GM21786 (cell line): ENCODE data around the gene TYW3.
"Not testable (repeated sequence)": the region's sequence is repeated elsewhere in the genome, so short reads cannot be mapped to it uniquely, and the experiment has no call there.

Source experiments
- ATAC-seq: cut with Tn5 transposase; IDR thresholded peaks from one replicate; pipeline ENCODE4 v1.9.1; 2021; ENCODE audit not compliant: unreplicated experiment

TYW3 gene

DNA sequence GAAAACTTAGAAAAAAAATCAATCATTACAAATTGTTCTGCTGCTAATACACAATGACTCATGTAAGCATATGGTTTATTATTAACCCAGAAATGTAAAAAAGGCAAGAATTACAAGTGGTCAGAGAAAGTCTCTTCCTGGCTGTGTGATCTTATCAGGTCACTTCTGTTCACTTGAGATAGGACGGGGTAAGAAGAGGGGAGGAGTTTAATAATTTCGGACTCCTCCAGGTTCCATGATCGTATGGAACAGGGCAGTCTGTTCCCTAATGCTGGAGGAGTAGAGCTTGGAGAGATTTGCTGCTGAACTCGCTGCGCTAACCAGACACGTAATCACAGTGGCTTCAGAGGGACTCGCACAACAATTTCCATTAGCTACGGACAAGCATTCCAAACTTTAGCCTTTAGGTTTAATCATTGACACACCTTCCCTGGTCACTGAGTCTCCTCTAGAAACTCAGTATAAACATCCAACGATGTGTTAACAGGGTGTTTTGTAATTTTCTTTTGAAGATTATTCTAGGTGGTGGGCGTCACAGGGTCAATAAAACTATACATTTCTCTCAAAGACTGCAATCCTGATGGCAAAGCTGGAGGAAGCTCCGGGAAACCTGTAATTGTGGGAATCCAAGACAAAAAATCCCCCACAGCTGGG, 1.4 kb upstream of the TYW3 start:
- peak; percentile 30 for ATAC-seq

DNA sequence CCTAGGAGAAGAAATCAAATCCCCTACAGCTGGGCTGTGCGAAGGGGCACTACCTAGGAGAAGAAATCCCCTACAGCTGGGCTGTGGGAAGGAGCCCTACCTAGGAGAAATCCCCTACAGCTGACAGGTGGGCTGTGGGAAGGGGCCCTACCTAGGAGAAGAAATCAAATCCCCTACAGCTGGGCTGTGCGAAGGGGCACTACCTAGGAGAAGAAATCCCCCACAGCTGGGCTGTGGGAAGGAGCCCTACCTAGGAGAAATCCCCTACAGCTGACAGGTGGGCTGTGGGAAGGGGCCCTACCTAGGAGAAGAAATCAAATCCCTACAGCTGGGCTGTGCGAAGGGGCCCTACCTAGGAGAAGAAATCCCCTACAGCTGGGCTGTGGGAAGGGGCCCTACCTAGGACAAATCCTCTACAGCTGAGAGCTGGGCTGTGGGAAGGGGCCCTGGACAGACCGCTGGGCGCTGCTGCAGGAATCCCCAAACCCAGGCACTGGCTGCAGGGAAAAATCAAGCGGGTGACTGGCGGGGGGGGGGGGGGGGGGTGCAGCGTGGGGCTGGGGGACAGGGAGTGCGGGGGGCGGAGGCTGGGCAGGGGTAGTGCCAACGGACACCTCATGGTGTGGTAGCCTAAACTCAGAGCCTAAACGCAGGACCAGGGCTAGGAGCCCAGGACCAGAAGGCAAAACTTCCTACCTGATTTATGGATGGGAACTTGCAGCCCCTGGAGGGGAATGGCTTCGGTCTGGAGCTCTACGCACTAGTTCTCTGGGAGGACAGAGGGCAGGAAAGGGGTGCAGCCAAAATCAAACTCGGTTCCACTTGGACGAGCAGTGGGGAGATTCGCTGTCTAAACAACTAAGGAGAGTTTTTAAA, 643 bp upstream of the TYW3 start:
- ATAC-seq: peak; percentile 19

DNA sequence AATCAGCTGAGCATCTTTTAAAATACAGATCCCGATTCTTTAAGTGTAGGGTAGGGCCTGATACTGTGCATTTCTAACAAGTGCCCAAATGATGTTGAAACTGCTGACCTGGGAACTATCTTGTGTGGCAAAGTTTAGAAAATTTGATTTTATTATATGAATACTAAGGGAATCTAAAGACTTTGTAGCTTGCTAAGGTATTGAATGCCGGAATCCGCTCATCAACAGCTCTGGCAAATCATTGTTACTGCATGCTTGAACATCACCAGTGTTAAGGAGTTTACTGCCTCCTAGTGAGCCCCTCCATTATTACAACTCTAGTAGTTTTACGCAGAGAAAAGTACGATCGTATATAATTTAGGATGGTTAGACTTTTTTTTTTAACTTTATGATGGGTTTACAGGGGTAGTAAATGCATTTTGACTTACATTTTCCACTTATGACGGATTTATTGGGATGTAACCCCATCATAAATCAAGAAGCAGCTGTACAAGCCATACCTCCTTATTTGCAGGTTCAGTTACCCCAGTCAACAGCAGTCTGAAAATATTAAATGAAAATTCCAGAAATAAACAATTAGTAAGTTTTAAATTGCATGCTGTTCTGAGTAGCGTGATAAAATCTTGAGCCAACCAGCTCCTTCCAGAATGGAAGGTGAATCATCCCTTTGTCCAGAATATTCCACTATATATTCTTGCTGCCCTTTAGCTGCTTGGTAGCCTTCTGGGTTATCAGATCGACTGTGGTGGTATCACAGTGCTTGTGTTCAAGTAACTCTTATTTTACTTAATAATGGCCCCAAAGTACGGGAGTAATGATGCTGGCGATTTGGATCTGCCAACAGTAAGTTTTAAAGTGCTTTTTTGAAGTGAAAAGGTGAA, 892 bp downstream of the TYW3 start:
- ATAC-seq: peak; percentile 42

DNA sequence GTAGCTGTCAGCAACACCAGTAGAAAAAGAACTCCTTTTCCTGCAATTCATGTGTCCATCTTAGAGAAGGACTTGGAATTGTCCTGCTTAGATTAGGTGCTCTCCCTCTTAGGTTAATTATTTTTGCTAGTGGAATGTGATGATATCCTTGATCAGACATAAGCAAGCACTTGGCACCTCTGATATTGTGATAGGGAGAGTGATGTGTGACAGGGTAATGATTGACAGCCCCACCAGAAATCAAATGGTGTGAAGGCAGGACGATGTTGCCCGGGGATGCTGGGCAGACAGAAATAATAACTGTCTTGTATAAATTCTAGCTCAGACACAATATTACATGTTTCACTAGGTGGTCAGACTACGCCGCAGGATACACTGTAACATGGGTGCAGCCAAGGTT, 4.4 kb downstream of the TYW3 start:
- no peak for ATAC-seq

DNA sequence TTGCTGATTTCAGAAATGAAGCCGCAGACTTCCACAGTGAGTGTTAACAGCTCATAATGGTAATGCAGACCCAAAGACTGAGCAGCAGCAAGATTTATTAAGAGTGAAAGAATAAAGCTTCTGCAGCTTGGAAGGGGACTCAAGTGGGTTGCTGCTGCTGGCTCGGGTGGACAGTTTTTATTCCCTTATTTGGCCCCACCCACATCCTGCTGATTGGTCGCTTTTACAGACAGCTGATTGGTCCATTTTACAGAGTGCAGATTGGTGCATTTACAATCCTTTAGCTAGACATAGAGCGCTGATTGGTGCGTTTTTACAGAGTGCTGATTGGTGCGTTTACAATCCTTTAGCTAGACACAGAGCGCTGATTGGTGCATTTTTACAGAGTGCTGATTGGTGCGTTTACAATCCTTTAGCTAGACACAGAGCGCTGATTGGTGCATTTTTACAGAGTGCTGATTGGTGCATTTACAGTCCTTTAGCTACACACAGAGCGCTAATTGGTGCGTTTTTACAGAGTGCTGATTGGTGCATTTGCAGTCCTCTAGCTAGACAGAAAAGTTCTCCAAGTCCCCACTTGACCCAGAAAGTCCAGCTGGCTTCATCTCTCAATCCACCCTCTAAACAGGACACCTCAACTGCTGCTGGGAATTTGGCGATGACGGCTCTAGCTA, 7.5 kb downstream of the TYW3 start:
- ATAC-seq: not testable (repeated sequence)

DNA sequence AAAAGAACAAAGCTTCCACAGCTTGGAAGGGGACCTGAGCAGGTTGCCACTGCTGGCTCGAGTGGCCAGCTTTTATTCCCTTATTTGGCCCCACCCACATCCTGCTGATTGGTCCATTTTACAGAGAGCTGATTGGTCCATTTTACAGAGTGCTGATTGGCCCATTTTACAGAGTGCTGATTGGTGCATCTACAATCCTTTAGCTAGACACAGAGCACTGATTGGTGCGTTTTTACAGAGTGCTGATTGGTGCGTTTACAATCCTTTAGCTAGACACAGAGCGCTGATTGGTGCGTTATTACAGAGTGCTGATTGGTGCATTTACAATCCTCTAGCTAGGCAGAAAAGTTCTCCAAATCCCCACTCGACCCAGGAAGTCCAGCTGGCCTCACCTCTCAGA, 12.3 kb downstream of the TYW3 start:
- not testable (repeated sequence) for ATAC-seq

DNA sequence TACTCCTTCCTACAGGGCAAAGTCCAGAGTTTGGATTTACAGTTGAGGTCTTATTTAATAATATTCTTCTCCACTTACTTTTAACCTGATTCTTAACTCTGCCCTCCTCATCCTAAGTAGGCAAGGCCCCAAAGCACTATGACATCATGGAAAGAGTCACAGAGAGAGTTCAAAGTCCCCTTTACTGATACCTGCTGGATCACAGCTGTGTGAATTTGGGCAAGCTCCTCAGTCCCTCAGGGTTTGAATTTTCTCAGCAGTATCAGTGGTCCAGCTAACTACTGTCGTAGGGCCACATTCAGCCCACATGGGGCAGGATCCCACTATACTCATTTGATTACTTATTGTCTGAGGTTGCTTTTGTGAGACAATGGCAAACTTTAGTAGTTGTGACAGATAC, 16.0 kb downstream of the TYW3 start:
- ATAC-seq: peak; percentile 98

DNA sequence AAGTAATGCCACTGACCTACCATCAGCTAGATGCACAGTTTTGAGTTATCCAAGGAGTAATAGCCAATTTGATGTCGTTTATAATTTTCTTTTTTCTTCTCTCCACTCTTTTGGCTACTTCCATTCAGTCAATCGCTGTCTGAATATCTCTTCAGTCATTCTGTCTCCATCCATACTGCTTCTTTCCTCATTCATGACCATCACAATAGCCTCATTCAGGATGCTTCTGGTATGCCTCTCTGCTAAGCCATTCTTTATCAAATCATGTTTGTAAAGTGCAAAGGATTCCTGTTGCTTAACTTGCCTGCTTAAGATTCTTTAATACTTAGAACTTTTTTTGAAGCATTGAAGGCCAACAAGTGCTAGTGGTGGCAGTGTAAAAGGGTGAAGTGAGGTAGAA, 20.2 kb downstream of the TYW3 start:
- no peak for ATAC-seq

DNA sequence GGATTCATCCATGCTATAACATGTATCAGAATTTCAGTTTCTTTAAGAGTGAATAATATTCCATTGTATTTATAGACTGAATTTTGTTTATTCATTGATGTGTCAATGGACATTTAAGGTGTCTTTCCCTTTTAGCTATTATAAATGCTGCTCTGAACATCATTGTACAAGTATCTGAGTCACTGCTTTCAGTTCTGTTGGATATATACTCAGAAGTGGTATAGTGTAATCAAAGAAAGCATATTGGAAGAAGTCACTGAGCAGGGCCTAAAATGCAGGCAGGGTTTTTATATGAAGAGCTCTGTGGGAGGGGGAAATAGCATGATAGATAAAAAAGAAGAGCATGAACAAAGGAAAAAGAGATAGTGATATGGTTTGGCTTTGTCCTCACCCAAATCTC, 22.5 kb downstream of the TYW3 start:
- ATAC-seq: no peak

DNA sequence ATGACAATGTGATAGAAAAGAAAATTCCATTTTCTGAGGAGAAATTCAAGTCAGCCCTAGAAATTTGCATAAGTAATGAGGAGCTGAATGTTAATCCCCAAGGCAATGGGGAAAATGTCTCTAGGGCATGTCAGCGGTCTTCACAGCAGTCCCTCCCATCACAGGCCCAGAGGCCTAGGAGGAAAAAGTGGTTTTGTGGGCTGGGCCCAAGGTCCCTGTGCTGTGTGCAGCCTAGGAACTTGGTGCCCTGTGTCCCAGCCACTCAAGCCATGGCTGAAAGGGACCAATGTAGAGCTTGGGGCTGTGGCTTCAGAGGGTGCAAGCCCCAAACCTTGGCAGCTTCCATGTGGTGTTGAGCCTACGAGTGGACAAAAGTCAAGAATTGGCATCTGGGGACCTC, 23.7 kb downstream of the TYW3 start:
- ATAC-seq: not testable (repeated sequence)

DNA sequence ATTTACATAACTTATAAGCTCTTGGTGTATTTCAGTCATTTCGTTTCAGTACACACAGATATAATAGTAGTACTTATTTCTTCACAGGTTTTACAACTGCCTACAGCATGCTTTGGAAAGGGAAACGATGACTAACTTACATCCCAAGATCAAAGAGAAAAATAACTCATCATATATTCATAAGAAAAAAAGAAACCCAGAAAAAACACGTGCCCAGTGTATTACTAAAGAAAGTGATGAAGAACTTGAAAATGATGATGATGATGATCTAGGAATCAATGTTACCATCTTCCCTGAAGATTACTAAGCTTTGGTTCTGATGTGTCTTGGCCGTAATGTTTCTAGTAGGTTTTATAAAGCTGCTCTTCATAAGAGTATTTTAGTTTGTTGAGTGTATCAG, 30.9 kb downstream of the TYW3 start:
- ATAC-seq: no peak

DNA sequence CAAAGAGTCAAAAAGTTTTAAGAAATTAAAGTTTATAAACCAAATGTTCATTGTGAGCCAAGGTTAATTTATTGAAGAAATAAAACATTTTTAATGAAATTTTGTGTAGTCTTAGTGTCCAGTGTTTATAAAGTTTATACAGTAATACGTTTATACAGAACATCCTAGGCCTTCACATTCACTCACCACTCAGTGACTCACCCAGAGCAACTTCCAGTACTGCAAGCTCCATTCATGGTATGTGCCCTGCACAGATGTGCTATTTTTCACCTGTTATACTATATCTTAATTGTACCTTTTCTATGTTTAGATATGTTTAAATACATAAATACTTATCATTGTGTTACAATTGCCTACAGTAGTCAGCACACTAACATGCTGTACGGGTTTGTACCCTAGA, 33.6 kb downstream of the TYW3 start:
- ATAC-seq: no peak

DNA sequence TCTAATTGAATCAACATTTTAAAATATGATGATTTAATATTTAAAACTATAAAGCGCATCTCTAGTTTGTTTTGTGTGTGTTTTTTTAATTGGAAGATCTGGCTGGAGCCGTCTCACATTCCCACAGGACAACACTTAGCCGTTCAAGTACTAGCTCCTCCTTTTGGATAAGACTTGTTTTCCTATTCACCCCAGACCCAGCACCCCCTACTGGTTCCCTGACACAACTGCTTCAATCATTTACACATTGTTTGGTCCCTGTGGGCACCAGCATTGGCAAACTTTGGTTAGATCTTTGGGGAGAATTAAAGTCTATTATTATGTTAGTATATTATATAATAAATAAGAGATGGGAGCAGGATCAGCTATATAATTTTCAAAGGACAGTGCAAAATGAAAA, 34.5 kb downstream of the TYW3 start:
- ATAC-seq: peak; percentile 39

DNA sequence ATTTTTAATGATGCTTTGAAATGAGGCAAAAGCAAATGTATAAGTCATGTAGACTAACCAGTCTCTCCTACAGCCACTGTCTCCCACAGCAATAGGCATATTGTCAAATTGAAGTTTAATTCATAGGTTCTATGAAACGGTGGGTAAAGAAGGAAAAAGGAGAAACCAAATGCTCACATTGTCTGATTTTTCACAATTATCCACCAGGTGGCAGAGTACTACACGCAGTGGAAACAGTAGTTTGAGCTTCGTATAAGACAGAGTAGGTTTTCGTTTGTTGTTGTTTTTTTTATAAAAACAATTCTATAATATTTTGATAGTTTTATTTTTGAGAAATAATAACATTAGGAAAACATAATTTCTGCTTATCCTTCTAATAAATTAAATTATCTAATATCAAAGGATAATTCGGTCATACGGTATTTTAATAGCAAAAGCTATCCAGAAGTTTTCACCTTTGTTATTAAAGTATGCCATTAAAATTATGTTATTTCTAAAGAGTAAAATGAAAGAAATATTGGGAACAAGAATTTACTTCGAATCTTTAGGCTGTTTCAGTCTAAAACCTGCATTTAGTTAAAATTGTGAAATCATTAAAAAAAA, 39.1 kb downstream of the TYW3 start:
- ATAC-seq: peak; percentile 76

DNA sequence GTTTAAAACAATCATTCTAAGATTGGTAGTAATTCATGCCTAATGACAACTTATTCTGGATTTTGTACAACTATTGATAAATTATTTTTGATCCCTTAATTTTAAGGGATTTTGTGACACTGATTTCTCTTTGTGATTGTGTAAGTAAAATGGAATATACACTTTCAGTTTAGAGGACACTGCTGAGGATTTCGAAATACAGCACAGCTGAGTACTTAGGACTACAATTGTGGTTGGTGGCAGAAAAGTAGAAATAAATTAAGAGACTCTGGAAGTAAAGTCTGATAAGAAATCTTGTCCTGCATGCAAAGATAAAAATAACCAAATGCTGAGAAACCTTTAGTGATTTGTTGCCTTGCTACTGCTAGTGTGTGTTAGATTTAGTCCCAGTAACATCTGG, 40.0 kb downstream of the TYW3 start:
- no peak for ATAC-seq

DNA sequence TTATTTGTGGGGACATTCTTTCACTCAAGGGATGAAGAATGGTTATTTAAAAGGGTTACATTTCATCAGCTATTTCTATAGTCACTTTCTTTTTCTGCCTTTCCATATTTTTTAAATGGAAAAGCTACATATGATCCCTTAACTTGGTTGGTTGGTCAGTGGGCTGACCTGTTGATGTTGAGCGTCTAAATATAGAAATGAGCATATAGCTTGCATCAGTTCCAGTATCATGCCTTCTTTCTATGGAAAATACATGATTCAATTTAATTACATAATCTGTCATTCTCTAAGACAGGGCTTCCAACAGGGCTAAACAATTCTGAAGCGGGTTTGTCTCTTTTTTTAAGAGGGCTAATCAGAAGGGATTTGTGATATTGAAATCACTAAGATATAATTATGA, 40.6 kb downstream of the TYW3 start:
- ATAC-seq: no peak

DNA sequence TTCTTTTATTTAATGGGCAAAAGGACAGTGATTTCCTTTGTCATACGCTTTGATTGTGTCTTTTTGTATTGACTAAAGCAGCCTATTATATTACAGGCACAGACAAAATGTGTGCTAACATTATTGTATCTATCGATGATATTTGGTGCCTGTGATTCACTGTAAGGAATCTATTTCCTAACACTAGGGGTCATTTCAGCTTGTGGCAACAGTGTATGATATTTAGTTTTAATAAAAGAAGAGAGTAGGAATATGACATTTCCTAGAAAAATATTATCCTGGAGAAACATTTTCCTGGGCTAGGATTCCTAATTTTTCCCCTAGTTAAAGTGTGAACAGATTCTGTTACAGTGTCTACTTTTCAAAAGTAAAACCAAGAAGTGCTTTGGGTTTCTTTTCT, 42.8 kb downstream of the TYW3 start:
- ATAC-seq: no peak

DNA sequence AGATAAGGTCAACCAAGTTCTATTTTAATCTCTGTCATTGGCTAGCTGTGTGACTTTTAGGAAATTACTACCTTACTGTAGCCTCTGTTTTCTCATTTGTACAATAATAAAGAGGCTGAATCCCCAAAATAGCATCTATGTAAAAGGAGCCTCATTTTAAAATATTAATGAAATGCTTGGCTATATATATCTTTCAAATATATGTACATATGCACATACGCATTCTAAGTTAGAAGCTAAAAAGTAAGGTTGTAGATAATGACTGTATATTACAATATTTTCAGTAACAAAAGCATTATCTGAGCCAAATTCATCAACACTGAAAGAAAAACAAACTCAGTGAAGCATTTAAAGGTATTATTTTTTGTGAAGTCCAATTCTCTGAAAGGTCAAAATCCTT, 44.6 kb downstream of the TYW3 start:
- no peak for ATAC-seq

DNA sequence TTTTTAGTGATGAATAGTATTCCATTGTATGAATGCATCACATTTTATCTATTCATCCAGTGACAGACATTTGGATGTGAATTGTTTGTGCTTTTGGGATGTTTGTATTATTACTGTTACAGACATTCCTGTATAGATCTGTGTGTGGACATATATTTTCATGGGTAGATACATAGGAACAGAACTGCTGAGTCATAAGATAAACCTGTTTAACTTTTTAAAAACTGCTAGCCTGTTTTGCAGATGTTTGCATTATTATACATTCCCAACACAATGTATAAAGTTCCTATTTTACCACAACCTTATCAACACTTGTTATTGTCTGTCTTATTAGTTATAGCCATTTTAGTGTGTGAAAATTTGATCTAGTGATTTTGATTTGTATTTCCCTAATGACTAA, 46.8 kb downstream of the TYW3 start:
- ATAC-seq: no peak

DNA sequence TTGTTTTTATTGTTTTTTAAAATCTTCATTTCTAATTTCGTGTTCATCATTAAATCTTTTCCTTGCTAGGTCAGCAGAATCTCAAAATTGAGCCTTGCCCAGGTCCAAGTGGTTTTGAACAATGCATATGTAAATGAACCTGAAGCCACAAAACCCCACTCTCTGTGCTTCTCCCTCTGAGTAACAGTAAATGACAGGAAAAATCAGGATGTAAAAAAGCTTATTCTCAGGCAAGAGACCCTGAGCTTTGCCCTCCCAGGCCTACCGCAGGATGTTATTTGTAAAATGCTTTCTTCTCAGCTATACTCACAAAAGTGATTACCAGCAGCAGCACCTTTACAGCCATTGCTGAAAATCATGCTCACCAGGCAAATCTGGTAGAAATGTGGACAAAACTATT, 47.6 kb downstream of the TYW3 start:
- no peak for ATAC-seq

DNA sequence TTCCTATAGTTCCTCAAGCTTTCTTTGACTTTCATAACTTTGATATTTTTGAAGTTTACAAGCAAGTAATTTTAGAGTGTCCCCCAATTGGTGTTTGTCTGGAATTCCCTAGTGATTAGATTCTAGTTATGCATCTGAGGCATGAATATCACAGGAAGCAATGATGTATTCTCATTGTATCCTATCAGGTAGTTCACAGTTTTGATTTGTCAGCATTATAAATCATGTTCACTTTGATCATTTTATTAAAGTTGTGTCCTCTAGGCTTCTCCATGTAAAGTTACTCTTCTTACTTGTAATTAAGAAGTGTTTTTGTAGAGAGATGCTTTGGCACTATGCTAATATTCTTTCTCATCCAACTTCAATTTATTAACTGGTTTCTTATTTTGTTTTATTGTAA, 53.0 kb downstream of the TYW3 start:
- no peak for ATAC-seq
